Measurements from ENCODE around the gene LRIG1.
A peak's percentile ranks its signal among the peaks of the same experiment; 100 is the strongest.

LRIG1 gene

GRCh38 chr3:66527246-66527645 is 26.4 kb upstream of the LRIG1 start:
- CTCF ChIA-PET = no interaction called here
- DNase-seq (ENCODE audit: low read depth, low spot score) = no peak

DNA sequence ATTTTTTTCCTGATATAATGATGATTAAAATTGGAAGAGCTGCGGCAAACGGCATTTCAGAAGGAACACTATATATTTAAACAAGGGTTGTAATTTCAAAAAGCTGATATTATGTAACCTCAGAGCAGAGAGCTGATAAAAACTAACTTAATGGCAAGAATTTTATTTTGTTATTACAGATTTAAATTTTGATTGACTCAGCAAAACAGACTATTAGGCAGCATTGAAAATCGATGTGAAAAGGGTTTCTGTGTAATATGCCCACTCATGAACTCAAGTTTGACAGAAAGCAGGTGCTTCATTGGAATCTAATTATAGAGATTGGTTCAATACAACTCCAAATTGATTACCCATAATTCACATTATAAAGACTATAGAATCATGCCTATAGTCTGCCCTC is 24.9 kb upstream of the LRIG1 start:
- ChIA-PET CTCF (no interaction called here), POLR2A (no interaction called here)
- H3K4me3 ChIP-seq (ENCODE audit: low read depth, low read length) = no peak overlapping the region
- TF ChIP-seq, protein P1, sequence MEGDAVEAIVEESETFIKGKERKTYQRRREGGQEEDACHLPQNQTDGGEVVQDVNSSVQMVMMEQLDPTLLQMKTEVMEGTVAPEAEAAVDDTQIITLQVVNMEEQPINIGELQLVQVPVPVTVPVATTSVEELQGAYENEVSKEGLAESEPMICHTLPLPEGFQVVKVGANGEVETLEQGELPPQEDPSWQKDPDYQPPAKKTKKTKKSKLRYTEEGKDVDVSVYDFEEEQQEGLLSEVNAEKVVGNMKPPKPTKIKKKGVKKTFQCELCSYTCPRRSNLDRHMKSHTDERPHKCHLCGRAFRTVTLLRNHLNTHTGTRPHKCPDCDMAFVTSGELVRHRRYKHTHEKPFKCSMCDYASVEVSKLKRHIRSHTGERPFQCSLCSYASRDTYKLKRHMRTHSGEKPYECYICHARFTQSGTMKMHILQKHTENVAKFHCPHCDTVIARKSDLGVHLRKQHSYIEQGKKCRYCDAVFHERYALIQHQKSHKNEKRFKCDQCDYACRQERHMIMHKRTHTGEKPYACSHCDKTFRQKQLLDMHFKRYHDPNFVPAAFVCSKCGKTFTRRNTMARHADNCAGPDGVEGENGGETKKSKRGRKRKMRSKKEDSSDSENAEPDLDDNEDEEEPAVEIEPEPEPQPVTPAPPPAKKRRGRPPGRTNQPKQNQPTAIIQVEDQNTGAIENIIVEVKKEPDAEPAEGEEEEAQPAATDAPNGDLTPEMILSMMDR (IDR thresholded peaks at IDR 0.05; ENCODE audit: insufficient read depth, low read length, missing control alignments) = no peak
- DNase-seq (ENCODE audit: low read depth, low spot score) = no peak

More at GRCh38 chr3:66527246-66527645, 26.4 kb upstream of the LRIG1 start:
- TF ChIP-seq, protein P1 (IDR thresholded peaks at IDR 0.05; ENCODE audit: insufficient read depth, low read length, missing control alignments) = no peak
- POLR2A ChIA-PET = no interaction called here
- no peak overlapping the region for H3K4me3 ChIP-seq (ENCODE audit: low read depth, low read length)

- CTCF ChIA-PET = interaction anchor here (1.2 kb wide), 1 partner anchor 113 kb away, joined by 6 read pairs; no protein-coding TSS in a partner anchor
- TF ChIP-seq, protein P1 (IDR thresholded peaks at IDR 0.05; ENCODE audit: insufficient read depth, low read length, missing control alignments) = no peak
These were observed 19.9 kb upstream of the LRIG1 start for GRCh38 chr3:66520724-66521123.

GRCh38 chr3:66518644-66519043 is 17.8 kb upstream of the LRIG1 start:
- ChIA-PET CTCF (no interaction called here), POLR2A (no interaction called here)
- no peak overlapping the region for H3K4me3 ChIP-seq (ENCODE audit: low read depth, low read length)
- DNase-seq (ENCODE audit: low read depth, low spot score) = no peak
- TF ChIP-seq, protein P1 (IDR thresholded peaks at IDR 0.05; ENCODE audit: insufficient read depth, low read length, missing control alignments) = no peak

More at GRCh38 chr3:66520724-66521123, 19.9 kb upstream of the LRIG1 start:
- no peak overlapping the region for H3K4me3 ChIP-seq (ENCODE audit: low read depth, low read length)
- POLR2A ChIA-PET = no interaction called here
- DNase-seq (ENCODE audit: low read depth, low spot score) = peak; percentile 16

- DNase-seq (ENCODE audit: low read depth, low spot score) = no peak
- no peak overlapping the region for H3K4me3 ChIP-seq (ENCODE audit: low read depth, low read length)
- CTCF ChIA-PET = interaction anchor here (1.1 kb wide), 1 partner anchor 11 kb away, joined by 3 read pairs; no protein-coding TSS in a partner anchor
- TF ChIP-seq, protein P1 (IDR thresholded peaks at IDR 0.05; ENCODE audit: insufficient read depth, low read length, missing control alignments) = no peak
- POLR2A ChIA-PET = no interaction called here
These were observed 17.3 kb upstream of the LRIG1 start for GRCh38 chr3:66518126-66518525.

DNA sequence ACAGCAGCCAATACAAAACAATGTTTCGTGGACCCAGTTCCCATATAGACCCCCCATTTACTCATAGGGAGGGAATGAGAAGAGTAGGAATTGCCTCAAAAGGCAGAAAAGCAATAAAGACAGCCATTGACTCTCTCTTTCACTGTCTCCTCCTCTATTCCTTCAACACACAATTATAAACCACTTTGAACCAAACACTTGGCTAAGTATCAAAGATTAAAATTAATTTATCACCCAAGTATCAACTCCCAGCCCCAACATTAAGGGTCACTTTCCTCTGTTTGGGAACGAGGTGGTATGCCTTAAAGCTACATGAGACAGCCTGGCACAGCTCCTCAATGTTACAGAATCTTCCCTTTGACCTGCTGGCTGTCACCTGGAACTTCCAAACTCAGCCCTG is 16.4 kb upstream of the LRIG1 start:
- DNase-seq (ENCODE audit: low read depth, low spot score) = no peak
- POLR2A ChIA-PET = interaction anchor here (0.5 kb wide), 1 partner anchor 44 kb away, joined by 3 read pairs; no protein-coding TSS in a partner anchor
- TF ChIP-seq, protein P1 (IDR thresholded peaks at IDR 0.05; ENCODE audit: insufficient read depth, low read length, missing control alignments) = no peak

More for the DNA sequence above, 16.4 kb upstream of the LRIG1 start:
- no peak overlapping the region for H3K4me3 ChIP-seq (ENCODE audit: low read depth, low read length)
- CTCF ChIA-PET = interaction anchor here (1.1 kb wide), 1 partner anchor 11 kb away, joined by 3 read pairs; no protein-coding TSS in a partner anchor

Data from AG04449 (cell line).